Measurements from ENCODE around the gene ZNF296. TPM values are rescaled to one million over a fixed set of nuclear protein-coding genes. Genes with fewer than 3 reads are reported as not detected.

ZNF296 gene
- total and polyA plus RNA-seq, 2 of the 13 experiments (the other 11 are each of a cell fraction or from before 2014, with no cell fraction given) = 0.26 to 0.62 TPM

DNA sequence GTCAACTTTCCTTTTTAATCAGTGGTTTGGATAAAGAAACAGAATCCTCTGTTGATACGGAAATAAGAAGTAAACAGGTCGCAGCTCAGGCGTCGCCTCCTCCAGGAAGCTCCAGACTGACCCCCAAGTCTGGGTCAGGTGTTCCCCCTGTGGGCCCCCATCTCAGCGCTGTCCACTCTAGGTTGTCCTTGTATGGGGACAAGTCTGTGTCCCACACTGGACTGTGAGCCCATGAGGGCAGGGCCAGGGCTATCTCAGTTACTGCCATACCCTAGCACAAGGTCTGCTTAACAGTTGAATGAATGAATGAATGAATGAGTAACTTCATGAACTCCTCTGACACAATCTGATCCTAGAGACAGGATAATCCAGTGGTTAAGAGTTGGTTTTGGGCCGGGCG lies 29.9 kb downstream of the ZNF296 start (continued):
- TF ChIP-seq ZNF326 (CRISPR knock-in tag; IDR thresholded peaks at IDR 0.05; ENCODE audit: borderline replicate concordance) (no peak), ZNF629 (CRISPR knock-in tag; conservative IDR thresholded peaks at IDR 0.05) (no peak), NFKB2 (CRISPR knock-in tag; IDR thresholded peaks at IDR 0.05; ENCODE audit: borderline replicate concordance) (0 out of 2 replicates have a peak, but pooled peaks have one; percentile 10), RARA (CRISPR knock-in tag; IDR thresholded peaks at IDR 0.05) (peak; percentile 23; the same call in 1 of the 2 replicates), HNF4A (CRISPR knock-in tag; IDR thresholded peaks at IDR 0.05) (peak; percentile 58), KLF9 (CRISPR knock-in tag; IDR thresholded peaks at IDR 0.05; ENCODE audit: low read depth) (no peak), CENPT (CRISPR knock-in tag; IDR thresholded peaks at IDR 0.05; ENCODE audit: low read depth) (no peak), ZNF24 (IDR thresholded peaks at IDR 0.05) (peak; percentile 88; the same call in 1 of the 2 replicates), ZNF75D (CRISPR knock-in tag; IDR thresholded peaks at IDR 0.05; ENCODE audit: borderline replicate concordance) (no peak), ZFY (CRISPR knock-in tag; IDR thresholded peaks at IDR 0.05) (no peak), ESRRA (CRISPR knock-in tag; IDR thresholded peaks at IDR 0.05; ENCODE audit: low read depth) (no peak), CBX5 (CRISPR knock-in tag; IDR thresholded peaks at IDR 0.05; ENCODE audit: borderline replicate concordance) (no peak), ZNF335 (CRISPR knock-in tag; IDR thresholded peaks at IDR 0.05) (no peak)
- TF ChIP-seq, protein P1, sequence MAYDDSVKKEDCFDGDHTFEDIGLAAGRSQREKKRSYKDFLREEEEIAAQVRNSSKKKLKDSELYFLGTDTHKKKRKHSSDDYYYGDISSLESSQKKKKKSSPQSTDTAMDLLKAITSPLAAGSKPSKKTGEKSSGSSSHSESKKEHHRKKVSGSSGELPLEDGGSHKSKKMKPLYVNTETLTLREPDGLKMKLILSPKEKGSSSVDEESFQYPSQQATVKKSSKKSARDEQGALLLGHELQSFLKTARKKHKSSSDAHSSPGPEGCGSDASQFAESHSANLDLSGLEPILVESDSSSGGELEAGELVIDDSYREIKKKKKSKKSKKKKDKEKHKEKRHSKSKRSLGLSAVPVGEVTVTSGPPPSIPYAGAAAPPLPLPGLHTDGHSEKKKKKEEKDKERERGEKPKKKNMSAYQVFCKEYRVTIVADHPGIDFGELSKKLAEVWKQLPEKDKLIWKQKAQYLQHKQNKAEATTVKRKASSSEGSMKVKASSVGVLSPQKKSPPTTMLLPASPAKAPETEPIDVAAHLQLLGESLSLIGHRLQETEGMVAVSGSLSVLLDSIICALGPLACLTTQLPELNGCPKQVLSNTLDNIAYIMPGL (CRISPR knock-in tag; IDR thresholded peaks at IDR 0.05; ENCODE audit: borderline replicate concordance in 1 of 2, low read depth in 1 of 2) = peak in 1 of 2 experiments; percentile 5; a peak in 1 of 4 replicates
- TF ChIP-seq, protein P2, sequence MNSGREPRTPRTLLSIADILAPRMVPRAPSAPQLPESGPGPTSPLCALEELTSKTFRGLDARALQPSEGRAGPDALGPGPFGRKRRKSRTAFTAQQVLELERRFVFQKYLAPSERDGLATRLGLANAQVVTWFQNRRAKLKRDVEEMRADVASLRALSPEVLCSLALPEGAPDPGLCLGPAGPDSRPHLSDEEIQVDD (CRISPR knock-in tag; IDR thresholded peaks at IDR 0.05; ENCODE audit: borderline replicate concordance) = no peak
- TF ChIP-seq, protein P3, sequence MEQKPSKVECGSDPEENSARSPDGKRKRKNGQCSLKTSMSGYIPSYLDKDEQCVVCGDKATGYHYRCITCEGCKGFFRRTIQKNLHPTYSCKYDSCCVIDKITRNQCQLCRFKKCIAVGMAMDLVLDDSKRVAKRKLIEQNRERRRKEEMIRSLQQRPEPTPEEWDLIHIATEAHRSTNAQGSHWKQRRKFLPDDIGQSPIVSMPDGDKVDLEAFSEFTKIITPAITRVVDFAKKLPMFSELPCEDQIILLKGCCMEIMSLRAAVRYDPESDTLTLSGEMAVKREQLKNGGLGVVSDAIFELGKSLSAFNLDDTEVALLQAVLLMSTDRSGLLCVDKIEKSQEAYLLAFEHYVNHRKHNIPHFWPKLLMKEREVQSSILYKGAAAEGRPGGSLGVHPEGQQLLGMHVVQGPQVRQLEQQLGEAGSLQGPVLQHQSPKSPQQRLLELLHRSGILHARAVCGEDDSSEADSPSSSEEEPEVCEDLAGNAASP (CRISPR knock-in tag; IDR thresholded peaks at IDR 0.05; ENCODE audit: borderline replicate concordance) = peak; percentile 46; the same call in 1 of the 2 replicates
- TF ChIP-seq, protein P4, sequence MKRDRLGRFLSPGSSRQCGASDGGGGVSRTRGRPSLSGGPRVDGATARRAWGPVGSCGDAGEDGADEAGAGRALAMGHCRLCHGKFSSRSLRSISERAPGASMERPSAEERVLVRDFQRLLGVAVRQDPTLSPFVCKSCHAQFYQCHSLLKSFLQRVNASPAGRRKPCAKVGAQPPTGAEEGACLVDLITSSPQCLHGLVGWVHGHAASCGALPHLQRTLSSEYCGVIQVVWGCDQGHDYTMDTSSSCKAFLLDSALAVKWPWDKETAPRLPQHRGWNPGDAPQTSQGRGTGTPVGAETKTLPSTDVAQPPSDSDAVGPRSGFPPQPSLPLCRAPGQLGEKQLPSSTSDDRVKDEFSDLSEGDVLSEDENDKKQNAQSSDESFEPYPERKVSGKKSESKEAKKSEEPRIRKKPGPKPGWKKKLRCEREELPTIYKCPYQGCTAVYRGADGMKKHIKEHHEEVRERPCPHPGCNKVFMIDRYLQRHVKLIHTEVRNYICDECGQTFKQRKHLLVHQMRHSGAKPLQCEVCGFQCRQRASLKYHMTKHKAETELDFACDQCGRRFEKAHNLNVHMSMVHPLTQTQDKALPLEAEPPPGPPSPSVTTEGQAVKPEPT (CRISPR knock-in tag; IDR thresholded peaks at IDR 0.05; ENCODE audit: low read depth) = 0 out of 2 replicates have a peak, but pooled peaks have one; percentile 2
- TF ChIP-seq, protein P5, sequence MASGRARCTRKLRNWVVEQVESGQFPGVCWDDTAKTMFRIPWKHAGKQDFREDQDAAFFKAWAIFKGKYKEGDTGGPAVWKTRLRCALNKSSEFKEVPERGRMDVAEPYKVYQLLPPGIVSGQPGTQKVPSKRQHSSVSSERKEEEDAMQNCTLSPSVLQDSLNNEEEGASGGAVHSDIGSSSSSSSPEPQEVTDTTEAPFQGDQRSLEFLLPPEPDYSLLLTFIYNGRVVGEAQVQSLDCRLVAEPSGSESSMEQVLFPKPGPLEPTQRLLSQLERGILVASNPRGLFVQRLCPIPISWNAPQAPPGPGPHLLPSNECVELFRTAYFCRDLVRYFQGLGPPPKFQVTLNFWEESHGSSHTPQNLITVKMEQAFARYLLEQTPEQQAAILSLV (CRISPR knock-in tag; IDR thresholded peaks at IDR 0.05; ENCODE audit: borderline replicate concordance) = 0 out of 2 replicates have a peak, but pooled peaks have one; percentile 0
- TF ChIP-seq, protein P6, sequence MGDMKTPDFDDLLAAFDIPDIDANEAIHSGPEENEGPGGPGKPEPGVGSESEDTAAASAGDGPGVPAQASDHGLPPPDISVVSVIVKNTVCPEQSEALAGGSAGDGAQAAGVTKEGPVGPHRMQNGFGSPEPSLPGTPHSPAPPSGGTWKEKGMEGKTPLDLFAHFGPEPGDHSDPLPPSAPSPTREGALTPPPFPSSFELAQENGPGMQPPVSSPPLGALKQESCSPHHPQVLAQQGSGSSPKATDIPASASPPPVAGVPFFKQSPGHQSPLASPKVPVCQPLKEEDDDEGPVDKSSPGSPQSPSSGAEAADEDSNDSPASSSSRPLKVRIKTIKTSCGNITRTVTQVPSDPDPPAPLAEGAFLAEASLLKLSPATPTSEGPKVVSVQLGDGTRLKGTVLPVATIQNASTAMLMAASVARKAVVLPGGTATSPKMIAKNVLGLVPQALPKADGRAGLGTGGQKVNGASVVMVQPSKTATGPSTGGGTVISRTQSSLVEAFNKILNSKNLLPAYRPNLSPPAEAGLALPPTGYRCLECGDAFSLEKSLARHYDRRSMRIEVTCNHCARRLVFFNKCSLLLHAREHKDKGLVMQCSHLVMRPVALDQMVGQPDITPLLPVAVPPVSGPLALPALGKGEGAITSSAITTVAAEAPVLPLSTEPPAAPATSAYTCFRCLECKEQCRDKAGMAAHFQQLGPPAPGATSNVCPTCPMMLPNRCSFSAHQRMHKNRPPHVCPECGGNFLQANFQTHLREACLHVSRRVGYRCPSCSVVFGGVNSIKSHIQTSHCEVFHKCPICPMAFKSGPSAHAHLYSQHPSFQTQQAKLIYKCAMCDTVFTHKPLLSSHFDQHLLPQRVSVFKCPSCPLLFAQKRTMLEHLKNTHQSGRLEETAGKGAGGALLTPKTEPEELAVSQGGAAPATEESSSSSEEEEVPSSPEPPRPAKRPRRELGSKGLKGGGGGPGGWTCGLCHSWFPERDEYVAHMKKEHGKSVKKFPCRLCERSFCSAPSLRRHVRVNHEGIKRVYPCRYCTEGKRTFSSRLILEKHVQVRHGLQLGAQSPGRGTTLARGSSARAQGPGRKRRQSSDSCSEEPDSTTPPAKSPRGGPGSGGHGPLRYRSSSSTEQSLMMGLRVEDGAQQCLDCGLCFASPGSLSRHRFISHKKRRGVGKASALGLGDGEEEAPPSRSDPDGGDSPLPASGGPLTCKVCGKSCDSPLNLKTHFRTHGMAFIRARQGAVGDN (CRISPR knock-in tag; IDR thresholded peaks at IDR 0.05) = peak; percentile 44
